ENCODE data around the gene PROSER2. TPM values are rescaled to one million over a fixed set of nuclear protein-coding genes. Genes with fewer than 3 reads are reported as not detected.

The PROSER2 gene
- total and polyA plus RNA-seq, 2 of the 13 experiments (the other 11 are each of a cell fraction or from before 2014, with no cell fraction given) = 6.9 to 7.7 TPM

GRCh38 chr10:11864727-11865126 lies 41.6 kb downstream of the PROSER2 start (continued):
- TF ChIP-seq ZBTB39 (CRISPR knock-in tag; IDR thresholded peaks at IDR 0.05) = no peak
- TF ChIP-seq ZSCAN21 (CRISPR knock-in tag; IDR thresholded peaks at IDR 0.05; ENCODE audit: borderline replicate concordance) = no peak
- TF ChIP-seq DPF2 (CRISPR knock-in tag; IDR thresholded peaks at IDR 0.05; ENCODE audit: borderline replicate concordance, low read depth) = no peak
- TF ChIP-seq TP53 (CRISPR knock-in tag; conservative IDR thresholded peaks at IDR 0.05) = no peak
- TF ChIP-seq KIAA2018 (CRISPR knock-in tag; IDR thresholded peaks at IDR 0.05; ENCODE audit: borderline replicate concordance) = no peak
- no peak for TF ChIP-seq CREB1 (IDR thresholded peaks at IDR 0.05)
- no peak for TF ChIP-seq CREB1 (CRISPR knock-in tag; IDR thresholded peaks at IDR 0.05)
- TF ChIP-seq SP140L (CRISPR knock-in tag; IDR thresholded peaks at IDR 0.05; ENCODE audit: borderline replicate concordance) = no peak

Measured in HepG2 (cell line).